Measurements from ENCODE around the gene ZNF460. TPM values are rescaled to one million over a fixed set of nuclear protein-coding genes. Genes with fewer than 3 reads are reported as not detected.

Gene ZNF460
- total and polyA plus RNA-seq, 2 of the 4 experiments (the other 2 are of a cell fraction): 3.6 to 55.2 TPM

DNA sequence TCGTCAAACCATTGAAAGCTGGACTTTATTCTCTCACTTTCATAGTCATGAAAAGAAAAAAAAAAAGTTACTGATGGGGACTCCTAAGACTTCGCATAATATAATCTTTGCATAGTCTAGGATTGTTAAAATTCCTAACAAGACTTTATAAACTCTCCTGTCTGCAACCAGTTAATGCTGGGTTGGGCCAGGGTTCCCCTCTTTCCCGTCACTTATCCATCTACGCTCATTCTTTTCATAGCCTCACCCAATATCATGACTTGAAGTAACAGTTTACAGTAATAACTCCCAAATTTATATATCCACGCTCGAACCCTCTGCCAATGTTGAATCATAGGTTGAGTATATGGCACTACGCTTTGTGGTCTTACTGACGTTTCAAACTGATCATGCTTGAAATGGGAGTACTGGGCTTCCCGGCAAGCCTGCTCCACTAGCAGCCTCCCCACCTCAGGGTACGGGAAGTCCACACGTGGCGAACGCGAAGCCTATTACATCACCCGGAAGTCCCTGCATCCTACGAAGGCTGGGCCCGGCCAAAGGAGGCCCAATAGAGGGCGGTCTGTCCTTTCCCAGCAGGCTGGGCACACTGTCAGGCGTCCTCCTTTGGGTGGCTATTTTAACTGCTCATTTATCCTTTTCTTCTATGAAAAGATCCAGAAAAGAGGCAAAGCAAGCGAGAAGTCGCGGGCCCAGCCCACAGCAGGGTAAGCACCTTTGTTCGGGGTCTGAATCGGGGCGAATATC, 694 bp upstream of the ZNF460 start:
- H3K27me3 ChIP-seq (ENCODE audit: control insufficient read depth, insufficient read depth, low read length): no peaks in the 10 kb centered on the region
- ATAC-seq (ENCODE audit: low read depth): peak; percentile 89
- peak overlapping the region; percentile 87; the same call in 1 of the 2 replicates for H2BK20ac ChIP-seq (ENCODE audit: low read depth, low read length)
- H4K91ac ChIP-seq (ENCODE audit: insufficient read depth, low read depth, low read length): peak overlapping the region; percentile 98
- H4K8ac ChIP-seq (ENCODE audit: low read depth in 2 of 2, low read length in 2 of 2): peak overlapping the region; percentile 86 to 100
- peaks cover 14% of the 10 kb centered on the region for H3K36me3 ChIP-seq (ENCODE audit: control insufficient read depth, insufficient read depth, low read length)
- peaks cover 5% of the 10 kb centered on the region for H3K4me1 ChIP-seq (ENCODE audit: control insufficient read depth, insufficient read depth, low read length)
- H3K4ac ChIP-seq (ENCODE audit: low read depth, low read length): peak overlapping the region; percentile 99
- peaks cover 35% of the 10 kb centered on the region for H4K20me1 ChIP-seq (ENCODE audit: insufficient read depth, low read length)
- dilution Hi-C loops (cut with HindIII; ENCODE audit: low sequenced_read_pairs, unreplicated experiment) (no loop called here), in situ Hi-C loops (cut with MboI; ENCODE audit: low sequenced_read_pairs) (no loop called here), intact Hi-C loops (cut with micrococcal nuclease) (loop anchor here (1.0 to 10.0 kb wide), 2 partner anchors 39 to 175 kb away; partner anchors contain the start of gene ZNF805)
- H3K4me2 ChIP-seq (ENCODE audit: low read depth, low read length): peak overlapping the region; percentile 88
- no peaks in the 10 kb centered on the region for H3K9me3 ChIP-seq (ENCODE audit: control insufficient read depth, insufficient read depth, low read length)
- H3K79me1 ChIP-seq (ENCODE audit: low read depth in 1 of 2, low read length in 2 of 2): peaks cover 0 to 42% of the 10 kb centered on the region in 2 experiments; a peak in 3 of 4 replicates
- peaks cover 14% of the 10 kb centered on the region for H3K9me1 ChIP-seq (ENCODE audit: insufficient read depth, low read length)
- H3K9ac ChIP-seq (ENCODE audit: low read depth, low read length): peak overlapping the region; percentile 94
- 4% methylated on average over 8 of the region's 25 CpGs; no CpG with 5 or more reads in 1 of the 2 experiments for WGBS, 2 experiments (ENCODE audit: extremely low coverage in 2 of 2, insufficient read length in 1 of 2)
- peak overlapping the region; percentile 97 for H2AFZ ChIP-seq (replicated peaks; ENCODE audit: low read length, poor library complexity)
- TSS peak; percentile 77 for BruUV-seq (replicated peaks)
- peak overlapping the region; percentile 93 for H3K27ac ChIP-seq (ENCODE audit: insufficient read depth, low read length)
- peak overlapping the region; percentile 99 for H3K23ac ChIP-seq (ENCODE audit: low read depth, low read length)
- H2BK5ac ChIP-seq (ENCODE audit: low read depth, low read length, poor library complexity, severe bottlenecking): peak overlapping the region; percentile 92
- DNase-seq: peak; percentile 97
- H3K4me3 ChIP-seq (ENCODE audit: insufficient read depth, low read depth, low read length): peak overlapping the region; percentile 57
- H3K14ac ChIP-seq (replicated peaks; ENCODE audit: low read depth, low read length): peak overlapping the region; percentile 100
- H2BK15ac ChIP-seq (ENCODE audit: low read depth, low read length): peak overlapping the region; percentile 85
- peak overlapping the region; percentile 91 for H3K18ac ChIP-seq (ENCODE audit: low read depth, low read length)
- H2AK9ac ChIP-seq (replicated peaks; ENCODE audit: low read depth, low read length, poor library complexity): peak overlapping the region; percentile 99
- H2AK5ac ChIP-seq (ENCODE audit: low read depth, low read length): peak overlapping the region; percentile 95
- POLR2A ChIA-PET (ENCODE audit: unreplicated experiment): no interaction called here
- H2BK120ac ChIP-seq (ENCODE audit: low read depth, low read length): peak overlapping the region; percentile 92
- TF ChIP-seq, protein P1, sequence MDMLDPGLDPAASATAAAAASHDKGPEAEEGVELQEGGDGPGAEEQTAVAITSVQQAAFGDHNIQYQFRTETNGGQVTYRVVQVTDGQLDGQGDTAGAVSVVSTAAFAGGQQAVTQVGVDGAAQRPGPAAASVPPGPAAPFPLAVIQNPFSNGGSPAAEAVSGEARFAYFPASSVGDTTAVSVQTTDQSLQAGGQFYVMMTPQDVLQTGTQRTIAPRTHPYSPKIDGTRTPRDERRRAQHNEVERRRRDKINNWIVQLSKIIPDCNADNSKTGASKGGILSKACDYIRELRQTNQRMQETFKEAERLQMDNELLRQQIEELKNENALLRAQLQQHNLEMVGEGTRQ (IDR thresholded peaks at IDR 0.05; ENCODE audit: low read depth, low read length): peak; percentile 82
- no peak for TF ChIP-seq MAFK (IDR thresholded peaks at IDR 0.05; ENCODE audit: low read depth, low read length)
- peak; percentile 91 for TF ChIP-seq CHD1 (IDR thresholded peaks at IDR 0.05; ENCODE audit: low read depth, low read length)
- no peak for TF ChIP-seq RAD21 (IDR thresholded peaks at IDR 0.05; ENCODE audit: low read length)
- peak; percentile 18; the same call in 1 of the 2 replicates for TF ChIP-seq NFE2L2 (IDR thresholded peaks at IDR 0.05; ENCODE audit: low read depth, low read length)
- peak; percentile 91 for TF ChIP-seq CEBPB (IDR thresholded peaks at IDR 0.05; ENCODE audit: low read depth, low read length)
- TF ChIP-seq, protein P2, sequence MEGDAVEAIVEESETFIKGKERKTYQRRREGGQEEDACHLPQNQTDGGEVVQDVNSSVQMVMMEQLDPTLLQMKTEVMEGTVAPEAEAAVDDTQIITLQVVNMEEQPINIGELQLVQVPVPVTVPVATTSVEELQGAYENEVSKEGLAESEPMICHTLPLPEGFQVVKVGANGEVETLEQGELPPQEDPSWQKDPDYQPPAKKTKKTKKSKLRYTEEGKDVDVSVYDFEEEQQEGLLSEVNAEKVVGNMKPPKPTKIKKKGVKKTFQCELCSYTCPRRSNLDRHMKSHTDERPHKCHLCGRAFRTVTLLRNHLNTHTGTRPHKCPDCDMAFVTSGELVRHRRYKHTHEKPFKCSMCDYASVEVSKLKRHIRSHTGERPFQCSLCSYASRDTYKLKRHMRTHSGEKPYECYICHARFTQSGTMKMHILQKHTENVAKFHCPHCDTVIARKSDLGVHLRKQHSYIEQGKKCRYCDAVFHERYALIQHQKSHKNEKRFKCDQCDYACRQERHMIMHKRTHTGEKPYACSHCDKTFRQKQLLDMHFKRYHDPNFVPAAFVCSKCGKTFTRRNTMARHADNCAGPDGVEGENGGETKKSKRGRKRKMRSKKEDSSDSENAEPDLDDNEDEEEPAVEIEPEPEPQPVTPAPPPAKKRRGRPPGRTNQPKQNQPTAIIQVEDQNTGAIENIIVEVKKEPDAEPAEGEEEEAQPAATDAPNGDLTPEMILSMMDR (conservative IDR thresholded peaks at IDR 0.05; ENCODE audit: low read depth, low read length): peak; percentile 41
- TF ChIP-seq RCOR1 (IDR thresholded peaks at IDR 0.05; ENCODE audit: insufficient replicate concordance, low read length): no peak
- TF ChIP-seq POLR2A (IDR thresholded peaks at IDR 0.05; ENCODE audit: low read depth, low read length): peak; percentile 96
- TF ChIP-seq MXI1 (IDR thresholded peaks at IDR 0.05; ENCODE audit: borderline replicate concordance, low read depth, low read length): peak; percentile 92
- TF ChIP-seq ELK1 (IDR thresholded peaks at IDR 0.05; ENCODE audit: borderline replicate concordance, low read depth, low read length): no peak
- peak; percentile 99 for TF ChIP-seq MAZ (IDR thresholded peaks at IDR 0.05; ENCODE audit: borderline replicate concordance, low read depth, low read length)
- peak; percentile 59; the same call in 1 of the 2 replicates for TF ChIP-seq BHLHE40 (IDR thresholded peaks at IDR 0.05; ENCODE audit: low read depth, low read length)
- peak; percentile 23; the same call in 1 of the 2 replicates for TF ChIP-seq FOS (IDR thresholded peaks at IDR 0.05; ENCODE audit: low read depth, low read length)
- H4K5ac ChIP-seq (ENCODE audit: low read depth, low read length): peak overlapping the region; percentile 90
- CTCF ChIA-PET: no interaction called here
- H3K56ac ChIP-seq (ENCODE audit: extremely low read depth, insufficient read depth, low read length): peak overlapping the region; percentile 98

Data from IMR-90 (cell line).